Activated CD4-positive, alpha-beta T cell treated with anti-CD3 and anti-CD28 coated beads, Interleukin-2, amount 50 U/mL, for 16 hours (primary cell): ENCODE data around the gene HPS5.

Source experiments
- DNase-seq: peaks from one replicate; pipeline ENCODE4 v3.0.0-alpha.2; 2020

Gene HPS5

DNA sequence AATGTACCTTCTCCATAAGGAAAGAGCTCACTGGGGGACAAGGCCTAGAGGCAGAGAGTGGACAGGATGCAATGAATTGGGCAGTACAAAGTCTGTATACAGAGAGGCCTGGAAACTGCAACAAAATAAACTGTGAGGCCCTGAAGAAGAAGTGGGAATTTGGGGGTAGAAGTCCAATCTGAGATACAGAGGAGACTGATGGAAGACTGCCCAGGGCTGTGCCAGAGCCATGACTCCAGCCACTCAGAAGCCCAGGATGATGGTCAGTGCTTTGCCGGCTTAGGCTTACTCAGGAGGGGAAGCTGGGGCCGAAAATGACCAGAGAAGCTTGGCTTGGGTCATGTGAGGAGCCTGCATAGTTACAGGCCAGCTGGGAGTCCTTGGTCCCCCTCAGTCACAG, 91.1 kb downstream of the HPS5 start:
- no peak for DNase-seq

DNA sequence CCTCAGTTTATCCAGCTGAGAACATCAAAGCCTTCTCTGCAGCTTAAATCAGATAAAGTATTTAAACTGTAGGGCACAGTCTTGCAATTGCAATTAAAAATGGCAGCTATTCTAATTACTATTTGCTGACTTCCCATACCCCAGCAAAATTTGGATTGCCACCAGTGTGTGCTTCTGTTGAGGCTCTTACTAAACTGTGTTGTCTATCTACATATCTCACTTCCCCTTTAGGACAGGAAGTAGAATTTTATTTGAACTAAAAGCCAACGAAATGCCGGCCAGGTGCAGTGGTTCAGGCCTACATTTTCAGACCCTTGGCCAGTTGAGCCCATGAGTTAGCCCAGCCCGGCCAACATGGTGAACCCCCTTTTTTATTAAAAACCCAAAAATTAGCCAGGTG, 92.4 kb downstream of the HPS5 start:
- no peak for DNase-seq
